LNCAP (cell line): Measurements from ENCODE around the gene RAB11FIP3.

Experiments
- CTCF ChIP-seq: fragments of 450-650 bp; IDR thresholded peaks from 2 replicates; pipeline ENCODE4 v1.5.1; 2017; ENCODE audit warnings: mild to moderate bottlenecking

The RAB11FIP3 gene

GRCh38 chr16:507996-508395 lies 82.5 kb downstream of the RAB11FIP3 start:
- no peak for TF ChIP-seq CTCF

- no peak for TF ChIP-seq CTCF
Observed at GRCh38 chr16:508884-509736, 83.7 kb downstream of the RAB11FIP3 start.

DNA sequence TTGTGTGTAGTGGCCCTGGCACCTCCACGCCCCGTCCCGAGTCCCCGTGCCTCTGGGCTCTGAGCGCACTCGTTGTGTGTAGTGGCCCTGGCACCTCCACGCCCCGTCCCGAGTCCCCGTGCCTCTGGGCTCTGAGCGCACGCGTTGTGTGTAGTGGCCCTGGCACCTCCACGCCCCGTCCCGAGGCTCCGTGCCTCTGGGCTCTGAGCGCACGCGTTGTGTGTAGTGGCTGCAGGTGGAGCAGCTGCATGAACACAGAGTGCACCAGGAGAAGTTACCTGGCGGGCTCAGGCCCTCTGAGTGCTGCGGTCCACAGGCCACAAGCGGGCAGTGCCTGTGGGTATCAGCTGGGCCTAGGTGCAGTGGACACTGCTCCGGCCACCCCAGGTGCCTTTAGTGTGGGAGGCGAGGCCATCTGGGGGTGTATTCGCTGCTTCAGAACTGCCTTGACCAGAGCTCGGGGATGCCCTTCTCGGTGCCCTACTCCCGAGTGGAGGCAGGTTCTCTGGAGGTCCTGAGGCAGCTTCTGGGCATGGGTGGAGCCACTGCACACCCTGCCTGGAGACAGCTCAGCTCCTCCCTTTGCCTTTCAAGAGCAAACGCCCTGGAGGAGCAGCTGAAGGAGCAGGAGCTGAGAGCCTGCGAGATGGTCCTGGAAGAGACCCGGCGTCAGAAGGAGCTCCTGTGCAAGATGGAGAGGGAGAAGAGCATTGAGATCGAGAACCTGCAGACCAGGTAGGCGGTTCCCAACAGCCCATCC lies 84.8 kb downstream of the RAB11FIP3 start:
- no peak for TF ChIP-seq CTCF

DNA sequence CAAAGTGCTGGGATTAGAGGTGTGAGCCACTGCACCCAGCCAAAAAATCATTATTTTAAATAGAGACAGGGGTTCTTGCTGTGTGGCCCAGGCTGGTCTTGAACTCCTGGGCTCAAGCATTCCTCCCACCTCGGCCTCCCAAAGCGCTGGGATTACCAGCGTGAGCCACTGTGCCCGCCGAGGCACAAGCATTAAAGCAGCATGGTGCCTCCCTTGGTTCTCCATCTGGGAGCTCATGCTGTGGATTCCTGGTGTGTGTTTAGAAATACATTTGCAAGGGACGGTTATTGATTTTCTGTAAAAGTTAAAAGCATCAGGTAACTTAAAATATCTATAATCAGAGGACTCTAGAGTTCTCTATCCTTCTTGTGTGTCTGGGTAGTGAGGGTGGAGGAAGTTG lies 87.4 kb downstream of the RAB11FIP3 start:
- TF ChIP-seq CTCF, result no peak

GRCh38 chr16:513950-514349 lies 88.5 kb downstream of the RAB11FIP3 start:
- TF ChIP-seq CTCF, result no peak

DNA sequence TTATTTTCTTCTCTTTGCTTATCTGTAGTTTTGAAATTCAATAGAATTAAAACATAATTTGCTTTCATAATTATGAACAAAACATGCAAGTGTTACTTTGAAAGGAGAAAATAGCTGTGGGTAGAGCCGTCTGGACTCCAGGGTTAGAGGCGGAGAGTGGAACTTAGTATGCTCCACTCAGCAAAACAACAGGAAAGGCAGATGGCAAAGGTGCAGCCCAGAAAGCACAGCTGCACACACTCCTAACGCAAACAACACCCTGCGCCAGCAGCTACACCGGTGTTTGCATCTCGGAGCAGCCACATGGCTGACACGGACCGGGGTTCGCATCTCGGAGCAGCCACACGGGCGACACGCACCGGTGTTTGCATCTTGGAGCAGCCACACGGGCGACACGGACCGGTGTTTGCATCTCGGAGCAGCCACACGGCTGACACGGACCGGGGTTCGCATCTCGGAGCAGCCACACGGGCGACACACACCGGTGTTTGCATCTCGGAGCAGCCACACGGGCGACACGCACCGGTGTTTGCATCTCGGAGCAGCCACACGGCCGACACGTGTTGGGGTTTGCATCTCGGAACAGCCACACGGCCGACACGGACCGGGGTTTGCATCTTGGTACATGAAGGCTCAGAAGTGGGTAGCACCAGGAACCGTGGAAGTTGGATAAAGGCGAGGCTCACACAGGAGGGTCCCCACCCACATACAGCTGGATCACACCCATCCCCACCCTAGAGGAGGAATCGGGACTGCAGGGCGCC lies 89.9 kb downstream of the RAB11FIP3 start:
- no peak for TF ChIP-seq CTCF

DNA sequence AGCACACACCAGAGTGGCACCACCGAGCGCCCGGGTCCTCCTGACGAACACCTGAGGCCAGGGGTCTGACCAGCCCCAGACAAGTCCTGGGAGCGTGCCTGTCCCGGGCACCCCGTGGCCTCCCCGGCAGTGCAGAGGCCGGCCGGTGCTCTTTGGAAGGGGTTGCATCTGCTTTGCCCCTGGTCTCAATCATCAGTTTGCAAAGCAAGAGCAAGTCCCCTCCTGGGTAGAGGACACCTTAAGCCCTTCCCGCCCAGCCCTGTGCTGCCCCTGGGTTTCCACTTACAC lies 90.4 kb downstream of the RAB11FIP3 start:
- no peak for TF ChIP-seq CTCF
